Loucy (cell line): ENCODE data around the gene FARS2.

Experiments
- H2AFZ ChIP-seq: fragments of 200-600 bp; sonication (generic); 2 replicates; pipeline ENCODE4 v1.6.0; 2016; ENCODE audit warnings: antibody characterized with exemption, mild to moderate bottlenecking, low read length, moderate library complexity
- H3F3A ChIP-seq: fragments of 200-600 bp; 2 replicates; pipeline ENCODE4 v1.6.0; 2016; ENCODE audit warnings: antibody characterized with exemption, low read depth, mild to moderate bottlenecking
- H3K27me3 ChIP-seq: fragments of 200-600 bp; sonication (generic); 2 replicates; pipeline ENCODE4 v1.6.1; 2014; ENCODE audit warnings: low read length, mild to moderate bottlenecking; ENCODE audit not compliant: insufficient read depth, poor library complexity, severe bottlenecking
- H3K36me3 ChIP-seq: fragments of 200-600 bp; sonication (generic); 2 replicates; pipeline ENCODE4 v1.6.1; 2016; ENCODE audit warnings: low read length; ENCODE audit not compliant: insufficient read depth
- H3K4me1 ChIP-seq: fragments of 200-600 bp; sonication (generic); 2 replicates; pipeline ENCODE4 v1.5.1; 2014; ENCODE audit warnings: low read length, mild to moderate bottlenecking; ENCODE audit not compliant: insufficient read depth, poor library complexity, severe bottlenecking
- H3K4me2 ChIP-seq: fragments of 200-600 bp; sonication (generic); 2 replicates; pipeline ENCODE4 v1.6.0; 2014; ENCODE audit warnings: antibody characterized with exemption, low read length, low read depth, mild to moderate bottlenecking; ENCODE audit not compliant: poor library complexity, severe bottlenecking
- H3K4me3 ChIP-seq: fragments of 200-600 bp; sonication (generic); 2 replicates; pipeline ENCODE4 v1.5.1; 2014; ENCODE audit warnings: low read length, mild to moderate bottlenecking, mixed read lengths; ENCODE audit not compliant: poor library complexity, severe bottlenecking
- H3K79me2 ChIP-seq: fragments of 200-600 bp; sonication (generic); 2 replicates; pipeline ENCODE4 v1.6.1; 2014; ENCODE audit warnings: low read length; ENCODE audit not compliant: insufficient read depth
- H3K9ac ChIP-seq: fragments of 200-600 bp; sonication (generic); 2 replicates; pipeline ENCODE4 v1.6.0; 2014; ENCODE audit warnings: mild to moderate bottlenecking, low read depth, low read length, moderate library complexity; ENCODE audit not compliant: poor library complexity, severe bottlenecking
- H3K9me2 ChIP-seq: fragments of 200-600 bp; sonication (generic); replicated peaks from 2 replicates; pipeline ENCODE4 v1.6.1; 2016; ENCODE audit warnings: low read depth, low read length, mixed read lengths
- H3K9me3 ChIP-seq: fragments of 200-600 bp; sonication (generic); 2 replicates; pipeline ENCODE4 v1.6.1; 2014; ENCODE audit warnings: mild to moderate bottlenecking, antibody characterized with exemption, low read length, low read depth; ENCODE audit not compliant: insufficient read depth
- H4K20me1 ChIP-seq: fragments of 200-600 bp; sonication (generic); 2 replicates; pipeline ENCODE4 v1.6.0; 2014; ENCODE audit warnings: antibody characterized with exemption, low read length, mild to moderate bottlenecking; ENCODE audit not compliant: insufficient read depth, poor library complexity, severe bottlenecking
- CTCF ChIP-seq: fragments of 200-600 bp; sonication (generic); conservative IDR thresholded peaks from 2 replicates; pipeline ENCODE4 v1.5.1; 2014; ENCODE audit warnings: mild to moderate bottlenecking, antibody characterized with exemption, low read length
- EZH2phosphoT487 ChIP-seq: fragments of 200-600 bp; IDR thresholded peaks from 2 replicates; pipeline ENCODE4 v1.6.1; 2018; ENCODE audit warnings: antibody characterized with exemption, mild to moderate bottlenecking, moderate library complexity, borderline replicate concordance

FARS2 gene

GRCh38 chr6:5540370-5540769 is 279.1 kb downstream of the FARS2 start:
- Histone ChIP-seq H3K9ac (no peak overlapping the region), H3K4me3 (no peak overlapping the region), H3F3A (no peaks in the 10 kb centered on the region), H3K79me2 (no peaks in the 10 kb centered on the region), H3K36me3 (no peaks in the 10 kb centered on the region), H3K4me1 (peaks cover 6% of the 10 kb centered on the region), H3K9me3 (no peaks in the 10 kb centered on the region), H3K4me2 (no peak overlapping the region), H2AFZ (no peak overlapping the region), H4K20me1 (no peaks in the 10 kb centered on the region), H3K9me2 (no peaks in the 10 kb centered on the region), H3K27me3 (no peaks in the 10 kb centered on the region)
- TF ChIP-seq EZH2phosphoT487, result no peak
- no peak for TF ChIP-seq CTCF

- no peak overlapping the region for H2AFZ ChIP-seq
- H3K27me3 ChIP-seq, result no peaks in the 10 kb centered on the region
- no peaks in the 10 kb centered on the region for H3K79me2 ChIP-seq
- no peak for TF ChIP-seq CTCF
- no peaks in the 10 kb centered on the region for H4K20me1 ChIP-seq
- no peak overlapping the region for H3K4me3 ChIP-seq
- no peaks in the 10 kb centered on the region for H3K36me3 ChIP-seq
- no peak overlapping the region for H3K4me2 ChIP-seq
- no peaks in the 10 kb centered on the region for H3K9me2 ChIP-seq
- H3K9ac ChIP-seq, result no peak overlapping the region
- no peaks in the 10 kb centered on the region for H3K9me3 ChIP-seq
- H3K4me1 ChIP-seq, result peaks cover 6% of the 10 kb centered on the region
- H3F3A ChIP-seq, result no peaks in the 10 kb centered on the region
Observed at GRCh38 chr6:5541025-5541424, 279.7 kb downstream of the FARS2 start.

- Histone ChIP-seq H3F3A (no peaks in the 10 kb centered on the region), H3K9me3 (no peaks in the 10 kb centered on the region), H3K79me2 (no peaks in the 10 kb centered on the region), H3K36me3 (no peaks in the 10 kb centered on the region), H3K9me2 (no peaks in the 10 kb centered on the region), H4K20me1 (no peaks in the 10 kb centered on the region), H3K4me1 (peaks cover 2% of the 10 kb centered on the region), H2AFZ (no peak overlapping the region), H3K4me2 (no peak overlapping the region), H3K9ac (no peak overlapping the region), H3K27me3 (no peaks in the 10 kb centered on the region), H3K4me3 (no peak overlapping the region)
- TF ChIP-seq CTCF (no peak), EZH2phosphoT487 (no peak)
Observed at GRCh38 chr6:5541751-5542432, 280.6 kb downstream of the FARS2 start.
